Activated T-helper 1 cell treated with anti-CD3 and anti-CD28 coated beads, Interleukin-2, amount 50 U/mL, for 16 hours (primary cell): ENCODE results near the gene ZNF17.
A peak's percentile ranks its signal among the peaks of the same experiment; 100 is the strongest.
"Not testable (repeated sequence)": the region's sequence is repeated elsewhere in the genome, so short reads cannot be mapped to it uniquely, and the experiment has no call there.

Experiments
- DNase-seq, 2 donors: peaks; one replicate each; pipeline ENCODE4 v3.0.0-alpha.2; 2020; ENCODE audit warnings: low read depth in 1 of 2, low spot score in 1 of 2

Gene ZNF17

DNA sequence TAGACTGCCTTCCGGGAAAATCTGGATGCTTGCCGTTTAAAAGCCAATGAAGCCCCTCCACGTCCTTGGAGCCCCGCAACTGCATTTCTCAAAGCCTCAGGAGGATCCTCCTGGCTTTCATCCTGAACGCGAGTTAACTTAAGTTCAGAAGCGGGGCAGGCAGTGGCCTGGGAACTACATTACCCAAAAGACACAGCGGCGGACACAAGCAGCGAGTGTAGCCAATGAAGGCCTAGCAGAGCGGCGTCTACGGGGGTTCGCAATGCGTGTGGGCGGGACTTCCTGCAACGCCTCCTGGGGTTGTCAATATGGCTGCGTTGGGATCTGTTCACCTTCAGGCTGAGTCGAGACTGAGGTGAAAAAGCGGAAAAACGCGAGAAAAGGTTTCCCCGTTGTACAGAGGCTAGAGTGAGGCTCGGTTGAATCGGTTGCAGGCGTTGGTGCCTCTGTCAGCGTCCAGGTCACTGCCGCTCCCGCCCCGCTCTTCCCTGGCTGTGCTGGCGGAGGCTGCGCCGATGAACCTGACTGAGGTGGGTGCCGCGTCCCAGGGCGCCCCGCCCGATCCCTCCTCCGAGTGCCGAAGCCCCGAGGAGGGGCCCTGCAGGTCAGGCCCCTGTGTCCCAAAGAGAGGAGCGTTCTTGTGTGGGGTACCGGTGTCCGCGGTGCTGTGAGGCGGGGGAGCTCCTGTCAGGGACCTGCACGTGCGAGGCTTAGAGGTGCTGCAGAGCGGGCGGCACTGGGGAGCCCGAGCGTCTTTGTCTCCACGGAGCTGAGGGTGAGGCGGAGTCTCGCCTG is at the start of gene ZNF17:
TSS of gene ZNF17 (plus strand) at position 285 of the 795 bp plus-strand sequence. CDS start 2,455 bp downstream, outside the sequence.
- peak; percentile 81 to 84 for DNase-seq

DNA sequence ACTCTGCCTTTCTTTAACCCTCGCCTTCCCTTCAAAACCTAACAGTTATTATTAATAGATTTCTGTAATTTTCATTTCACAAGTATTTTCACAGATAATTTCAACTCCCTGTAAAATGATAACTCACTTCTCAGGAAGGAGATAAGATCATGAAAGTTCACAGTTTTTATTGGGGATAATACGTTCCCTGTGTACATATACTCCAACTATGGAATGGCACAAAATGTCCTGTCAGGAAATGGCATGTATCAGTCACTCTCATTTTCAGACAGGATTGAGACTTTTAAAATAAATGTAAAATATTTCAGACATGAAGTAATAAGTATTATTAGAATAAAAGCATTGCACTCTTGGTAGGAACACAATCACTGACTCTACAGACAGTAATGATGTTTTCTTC is 48.5 kb upstream of the ZNF17 start:
- DNase-seq, result no peak

DNA sequence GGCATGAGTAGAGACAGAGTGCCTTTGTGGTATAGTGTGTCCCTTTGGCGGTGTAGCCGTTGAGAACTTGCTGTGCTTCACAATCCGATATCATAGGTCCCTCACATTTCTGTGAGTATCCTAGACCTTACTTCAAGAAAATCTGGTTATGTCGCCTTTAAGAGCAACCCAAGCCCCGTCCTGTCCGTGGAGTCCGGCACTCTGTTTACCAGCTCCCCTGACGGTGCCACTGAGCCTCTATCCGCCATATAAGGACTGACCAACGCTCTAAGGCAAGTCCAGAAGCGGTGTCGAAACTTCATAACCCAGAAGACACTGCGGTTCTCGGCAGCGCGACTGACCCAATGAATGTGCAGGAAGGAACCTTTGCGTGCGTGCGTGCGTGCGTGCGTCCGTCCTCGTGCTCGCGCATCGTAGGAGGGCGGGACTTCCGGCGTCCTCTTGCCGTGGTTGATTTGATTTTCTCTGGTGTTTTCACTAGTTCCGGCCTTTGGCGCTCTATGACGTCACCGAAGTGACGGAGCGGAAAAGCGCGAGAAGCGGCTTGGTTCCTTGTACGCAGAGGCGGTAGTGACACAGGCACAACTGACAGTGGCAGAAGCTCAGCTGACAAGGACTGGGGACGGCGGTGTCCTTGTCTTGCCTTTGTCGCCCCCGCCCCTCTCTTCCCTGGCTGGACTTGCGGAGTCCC is 47.8 kb upstream of the ZNF17 start, which contains the start of the genes TRAPPC2B and ZNF547:
TSS of gene TRAPPC2B (plus strand) at position 555 of the 691 bp plus-strand sequence. CDS start 1,283 bp downstream, outside the sequence.
TSS of gene ZNF547 (plus strand) at position 555 of the 691 bp plus-strand sequence. CDS start 5,005 bp downstream, outside the sequence.
- peak; percentile 97 to 98 for DNase-seq

DNA sequence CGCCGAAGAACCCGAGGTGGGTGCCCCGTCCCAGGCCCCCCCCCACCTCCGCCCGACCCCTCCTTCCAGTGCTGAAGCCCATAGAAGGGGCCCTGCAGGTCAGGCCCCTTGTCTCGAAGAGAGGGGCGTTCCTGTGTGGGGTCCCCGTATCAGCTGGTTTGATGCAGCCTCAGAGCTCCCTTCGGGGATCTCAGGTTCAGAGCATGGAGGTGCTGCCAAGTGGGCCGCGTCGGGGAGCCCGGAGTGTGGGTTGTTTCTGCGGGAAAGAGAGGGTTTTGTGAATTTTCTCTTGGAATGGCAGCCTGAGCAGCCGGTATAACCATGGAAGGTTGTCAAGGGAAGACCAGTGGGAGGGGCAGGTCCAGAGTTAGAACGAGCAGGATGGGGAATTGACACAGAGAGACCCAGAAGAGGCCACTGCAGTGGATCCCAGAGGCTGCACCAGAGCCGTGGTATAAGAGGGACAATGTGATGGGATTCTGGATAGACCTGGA is 47.2 kb upstream of the ZNF17 start:
- DNase-seq, result no peak

DNA sequence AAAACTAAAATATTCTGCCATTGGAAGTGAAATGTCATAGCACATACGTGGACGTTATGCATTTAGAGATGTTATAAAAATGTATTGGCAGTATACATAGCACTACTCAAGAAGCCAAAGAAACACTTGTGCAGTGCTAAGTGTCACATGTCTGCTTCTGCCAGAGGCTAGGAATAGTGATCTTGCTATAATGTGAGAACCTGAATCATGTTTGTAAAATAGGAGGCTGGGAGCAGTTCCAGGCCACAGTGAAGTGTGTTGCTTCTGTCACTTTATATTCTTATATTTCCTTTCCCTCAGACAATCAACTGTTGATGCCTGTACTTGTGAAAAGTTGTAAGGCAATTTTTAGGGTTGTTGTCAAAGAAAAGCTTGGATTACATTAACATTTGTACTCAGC is 44.2 kb upstream of the ZNF17 start:
- DNase-seq, result no peak

DNA sequence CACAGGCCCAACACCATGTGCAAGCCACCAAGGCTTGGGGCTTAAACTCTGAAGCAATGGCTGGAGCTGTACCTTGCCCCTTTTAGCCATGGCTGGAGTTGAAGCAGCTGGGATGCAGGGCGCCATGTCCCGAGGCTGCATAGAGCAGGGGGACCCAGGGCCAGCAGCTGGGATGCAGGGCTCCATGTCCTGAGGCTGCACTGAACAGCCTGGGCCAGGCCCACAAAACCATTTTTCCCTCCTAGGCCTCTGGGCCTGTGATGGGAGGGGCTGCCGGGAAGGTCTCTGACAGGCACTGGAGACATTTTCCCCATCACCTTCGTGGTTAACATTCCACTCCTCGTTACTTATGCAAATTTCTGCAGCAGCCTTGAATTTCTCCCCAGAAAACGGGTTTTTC is 36.8 kb upstream of the ZNF17 start:
- no peak for DNase-seq

DNA sequence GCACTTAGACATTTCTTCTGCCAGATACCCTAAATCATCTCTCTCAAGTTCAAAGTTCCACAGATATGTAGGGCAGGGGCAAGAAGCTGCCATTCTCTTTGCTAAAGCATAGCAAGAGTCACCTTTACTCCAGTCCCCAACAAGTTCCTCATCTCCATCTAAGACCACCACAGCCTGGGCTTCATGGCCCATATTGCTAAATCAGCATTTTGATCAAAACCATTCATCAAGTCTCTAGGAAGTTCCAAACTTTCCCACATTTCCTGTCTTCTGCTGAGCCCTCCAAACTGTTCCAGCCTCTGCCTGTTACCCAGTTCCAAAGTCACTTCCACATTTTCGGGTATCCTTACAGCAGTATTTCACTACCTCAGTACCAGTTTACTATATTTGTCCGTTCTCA is 36.3 kb upstream of the ZNF17 start:
- DNase-seq, result not testable (repeated sequence)

DNA sequence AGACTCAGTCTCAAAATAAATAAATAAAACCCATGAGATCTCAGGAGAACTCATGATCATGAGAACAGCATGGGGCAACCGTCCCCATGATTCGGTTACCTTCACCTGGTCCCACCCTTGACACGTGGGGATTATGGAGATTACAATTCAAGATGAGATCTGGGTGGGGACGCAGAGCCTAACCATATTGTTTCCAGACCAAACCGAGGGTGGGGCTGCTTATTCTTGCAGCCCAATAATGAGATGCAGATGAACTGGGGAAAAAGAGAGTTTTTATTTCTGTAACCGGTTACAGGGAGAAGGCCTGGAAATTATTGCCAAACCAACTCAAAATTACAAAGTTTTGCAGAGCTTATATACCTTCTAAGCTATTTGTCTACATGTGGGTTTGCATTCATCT is 34.8 kb upstream of the ZNF17 start:
- no peak for DNase-seq

DNA sequence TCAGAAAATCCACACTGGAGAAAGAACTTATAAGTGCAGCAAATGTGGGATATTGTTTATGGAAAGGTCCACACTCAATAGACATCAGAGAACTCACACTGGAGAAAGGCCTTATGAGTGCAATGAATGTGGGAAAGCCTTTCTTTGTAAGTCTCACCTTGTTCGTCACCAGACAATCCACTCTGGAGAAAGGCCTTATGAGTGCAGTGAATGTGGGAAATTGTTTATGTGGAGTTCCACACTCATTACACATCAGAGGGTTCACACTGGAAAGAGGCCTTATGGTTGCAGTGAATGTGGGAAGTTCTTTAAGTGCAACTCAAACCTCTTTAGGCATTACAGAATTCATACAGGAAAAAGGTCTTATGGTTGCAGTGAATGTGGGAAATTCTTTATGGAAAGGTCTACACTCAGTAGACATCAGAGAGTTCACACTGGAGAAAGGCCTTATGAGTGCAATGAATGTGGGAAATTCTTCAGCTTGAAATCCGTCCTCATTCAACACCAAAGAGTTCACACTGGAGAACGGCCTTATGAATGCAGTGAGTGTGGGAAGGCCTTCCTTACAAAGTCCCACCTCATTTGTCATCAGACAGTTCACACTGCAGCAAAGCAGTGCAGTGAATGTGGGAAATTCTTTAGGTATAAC is 33.3 kb upstream of the ZNF17 start:
- no peak for DNase-seq

DNA sequence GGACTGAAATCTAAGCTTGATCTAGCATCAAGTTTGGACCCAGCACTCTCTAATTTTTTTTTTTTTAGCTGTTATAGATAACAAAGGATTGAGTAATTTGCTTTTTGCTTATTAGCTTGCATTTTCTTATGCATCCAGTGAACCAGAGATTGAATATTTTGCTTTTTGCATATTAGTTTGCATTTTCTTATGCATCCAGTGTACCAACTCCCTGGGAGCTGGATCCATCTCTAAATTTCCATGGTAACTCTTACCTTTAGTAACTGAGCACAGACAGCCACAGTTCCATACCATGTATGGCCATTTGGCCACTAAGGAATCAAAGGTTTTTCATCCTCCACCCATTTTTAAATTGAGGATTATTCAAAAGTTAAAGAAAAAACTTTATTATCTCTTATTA is 30.0 kb upstream of the ZNF17 start:
- DNase-seq, result no peak

DNA sequence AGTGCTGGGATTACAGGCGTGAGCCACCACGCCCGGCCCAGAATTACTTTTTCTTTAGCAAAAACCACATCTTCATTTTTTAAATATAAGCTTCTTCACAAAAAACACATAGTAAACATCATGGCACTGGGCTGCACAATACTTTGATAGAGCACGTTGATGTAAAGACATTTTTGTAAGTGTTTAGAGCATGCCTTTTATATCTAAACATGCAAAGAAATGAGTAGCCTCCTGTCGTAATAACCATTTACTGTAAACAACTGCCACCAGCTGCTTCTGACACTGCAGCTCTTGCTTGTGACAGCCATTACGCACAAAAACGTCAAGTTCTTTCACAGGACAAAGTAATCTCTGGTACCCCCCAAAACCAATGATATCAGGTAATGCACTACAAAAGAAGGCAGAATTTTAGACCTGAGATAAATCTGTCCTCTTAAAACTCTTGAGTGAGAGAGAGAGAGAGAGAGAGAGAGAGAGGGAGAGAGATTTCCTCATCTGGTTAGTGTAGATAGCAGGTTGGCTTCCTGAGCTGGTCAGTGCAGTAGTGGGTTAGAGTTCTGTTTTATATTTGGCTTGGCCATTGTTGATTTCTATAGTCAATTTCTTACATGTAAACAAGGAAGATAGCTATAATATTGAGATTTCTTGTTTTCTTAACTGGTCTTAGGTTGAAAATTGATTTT is 28.0 kb upstream of the ZNF17 start:
- no peak for DNase-seq

DNA sequence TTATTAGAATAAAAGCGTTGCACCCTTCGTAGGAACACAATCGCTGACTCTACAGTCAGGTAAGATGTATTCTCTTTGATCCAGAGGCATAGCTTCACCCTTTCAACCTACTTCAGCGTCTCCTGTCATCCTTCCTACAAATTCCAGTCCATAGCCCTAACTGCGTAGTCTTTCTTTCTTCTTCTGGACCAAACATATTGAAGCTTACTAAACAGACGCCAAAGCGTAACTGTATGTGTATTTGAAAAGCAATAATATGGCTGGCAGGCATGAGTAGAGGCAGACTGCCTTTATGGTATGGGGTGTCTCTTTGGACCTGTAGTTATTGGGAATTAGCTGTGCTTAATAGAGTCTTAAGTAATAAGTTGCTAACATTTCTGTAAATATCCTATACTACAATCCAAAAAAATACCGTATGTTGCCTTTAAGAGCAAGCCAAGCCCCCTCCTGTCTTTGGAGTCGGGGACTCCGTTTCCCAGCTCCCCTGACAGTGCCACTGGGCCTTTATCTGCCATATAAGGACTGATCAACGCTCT is 21.7 kb upstream of the ZNF17 start:
- no peak for DNase-seq

DNA sequence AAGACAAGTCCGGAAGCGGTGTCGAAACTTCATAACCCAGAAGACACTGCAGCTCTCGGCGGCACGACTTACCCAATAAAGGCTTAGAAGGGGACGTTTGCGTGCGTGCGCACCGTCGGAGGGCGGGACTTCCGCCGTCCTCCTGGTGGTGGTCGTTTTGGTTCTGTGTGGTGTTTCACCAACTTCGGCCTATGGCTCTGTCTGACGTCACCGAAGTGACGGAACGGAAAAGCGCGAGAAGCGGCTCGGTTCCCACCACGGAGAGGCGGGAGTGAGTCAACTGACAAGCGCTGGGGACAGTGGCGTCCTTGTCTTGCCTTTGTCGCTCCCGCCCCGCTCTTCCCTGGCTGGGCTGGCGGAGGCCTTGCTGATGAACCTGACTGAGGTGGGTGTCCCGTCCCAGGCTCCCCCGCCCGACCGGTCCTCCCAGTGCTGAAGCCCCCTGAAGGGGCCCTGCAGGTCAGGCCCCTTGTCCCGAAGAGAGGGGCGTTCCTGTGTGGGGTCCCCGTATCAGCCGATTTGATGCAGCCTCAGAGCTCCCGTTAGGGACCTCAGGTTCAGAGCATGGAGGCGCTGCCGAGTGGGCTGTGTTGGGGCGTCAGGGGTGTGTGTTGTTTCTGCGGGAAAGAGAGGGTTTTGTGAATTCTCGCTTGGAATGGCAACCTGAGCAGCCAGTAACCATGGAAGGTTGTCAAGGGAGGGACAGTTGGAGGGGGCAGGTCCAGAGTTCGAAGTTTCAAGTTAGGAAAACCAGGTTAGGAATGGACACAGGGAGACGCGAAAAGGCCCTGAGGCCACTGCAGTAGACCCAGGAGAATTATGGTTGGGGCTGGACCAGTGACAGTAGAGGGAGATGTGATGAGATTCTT is 21.0 kb upstream of the ZNF17 start, which contains the start of gene ZNF548:
TSS of gene ZNF548 (plus strand) at position 125 of the 869 bp plus-strand sequence. CDS start at position 371, 246 bp downstream.
- peak; percentile 85 to 96 for DNase-seq

DNA sequence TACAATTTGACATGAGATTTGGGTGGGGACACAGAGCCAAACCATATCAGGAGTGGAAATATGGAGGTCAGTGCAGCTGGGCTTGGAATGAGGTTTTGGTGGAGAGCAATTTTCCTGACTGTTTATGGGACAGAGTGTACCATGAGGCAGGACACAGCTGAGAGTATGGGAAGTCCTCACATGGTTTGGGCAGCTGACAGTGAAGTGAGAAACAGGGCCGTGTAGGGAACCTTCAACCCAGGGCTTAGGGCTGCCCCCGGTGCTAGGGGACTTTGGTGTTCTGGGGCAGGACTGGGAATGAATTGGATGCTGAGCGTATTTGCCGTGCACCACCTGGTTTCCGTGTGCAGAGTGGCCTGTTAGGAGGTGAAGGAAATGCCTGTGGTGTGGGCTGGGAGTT is 15.3 kb upstream of the ZNF17 start:
- DNase-seq, result no peak

DNA sequence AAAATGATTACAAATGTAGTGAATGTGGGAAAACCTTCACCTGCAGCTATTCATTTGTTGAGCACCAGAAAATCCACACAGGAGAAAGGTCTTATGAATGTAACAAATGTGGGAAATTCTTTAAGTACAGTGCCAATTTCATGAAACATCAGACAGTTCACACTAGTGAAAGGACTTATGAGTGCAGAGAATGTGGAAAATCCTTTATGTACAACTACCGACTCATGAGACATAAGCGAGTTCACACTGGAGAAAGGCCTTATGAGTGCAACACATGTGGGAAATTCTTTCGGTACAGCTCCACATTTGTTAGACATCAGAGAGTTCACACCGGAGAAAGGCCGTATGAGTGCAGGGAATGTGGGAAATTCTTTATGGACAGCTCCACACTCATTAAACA is 12.1 kb upstream of the ZNF17 start:
- DNase-seq, result no peak

DNA sequence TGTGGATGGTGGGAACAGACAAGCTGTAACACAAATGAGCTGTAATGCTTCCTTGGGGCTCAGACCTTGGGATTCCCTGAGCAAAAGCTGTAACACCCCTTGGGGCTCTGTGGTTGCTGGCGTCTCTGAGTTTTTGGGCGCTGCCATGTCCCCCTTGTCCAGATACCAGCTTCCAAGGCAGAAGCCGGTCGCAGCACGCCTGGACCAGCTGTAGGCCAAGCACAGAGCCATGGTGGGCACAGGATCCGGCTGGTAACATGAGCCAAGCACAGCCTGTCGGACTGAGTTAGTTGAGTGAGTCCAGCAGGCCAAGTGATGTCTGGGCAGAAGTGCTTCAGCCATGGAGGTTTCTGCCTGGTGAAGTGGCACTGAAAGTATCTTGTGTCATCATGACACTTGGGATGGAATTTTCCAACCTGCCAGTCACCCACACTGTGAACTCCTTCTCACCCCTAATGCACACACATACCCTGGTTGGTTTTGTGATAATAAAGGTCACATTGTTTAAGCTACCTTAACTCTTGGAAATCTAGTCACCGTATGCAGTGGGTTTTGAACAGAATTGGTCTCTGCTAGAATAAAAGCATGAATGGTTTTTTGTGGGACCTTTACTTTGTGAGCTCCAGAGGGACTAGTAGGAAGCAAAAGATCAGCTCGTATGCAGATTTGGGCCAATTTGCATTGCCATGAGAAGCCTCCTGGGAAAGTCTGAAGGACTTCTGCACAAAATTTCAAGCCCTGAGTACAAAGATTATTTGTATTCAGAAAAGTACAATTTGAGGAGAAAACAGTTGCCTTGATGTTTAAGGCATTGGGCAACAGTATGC is 7.0 kb upstream of the ZNF17 start:
- DNase-seq, result no peak

DNA sequence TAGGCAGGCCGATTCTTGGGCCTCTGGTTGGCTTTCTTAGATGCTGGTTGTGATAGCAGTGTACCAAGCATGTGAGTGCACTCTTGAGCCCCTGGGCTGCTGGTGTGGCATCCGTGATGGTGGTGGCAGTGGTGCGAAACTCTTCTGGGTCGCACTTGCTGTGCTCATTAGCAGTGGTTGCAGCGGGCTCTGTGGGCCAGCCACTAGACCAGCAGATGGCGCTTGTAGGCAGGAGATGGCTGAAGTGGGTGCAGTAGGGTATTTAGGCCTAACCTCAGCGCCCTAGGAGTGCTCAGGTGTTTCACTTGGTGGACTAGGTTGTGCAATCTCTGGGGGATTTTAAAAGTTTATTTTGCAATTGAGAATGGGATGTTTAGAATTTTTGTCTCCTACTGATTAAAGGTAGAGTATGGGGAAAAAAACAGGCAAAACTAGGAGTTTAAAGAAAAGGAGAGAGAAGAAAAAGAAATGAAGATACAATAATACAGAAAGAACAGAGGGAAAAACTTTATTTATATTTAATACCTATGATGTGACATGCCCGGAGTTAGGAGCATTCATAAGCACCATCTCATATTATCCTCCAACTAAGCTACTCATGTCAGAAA is 4.3 kb upstream of the ZNF17 start:
- peak; percentile 37 to 49 for DNase-seq

DNA sequence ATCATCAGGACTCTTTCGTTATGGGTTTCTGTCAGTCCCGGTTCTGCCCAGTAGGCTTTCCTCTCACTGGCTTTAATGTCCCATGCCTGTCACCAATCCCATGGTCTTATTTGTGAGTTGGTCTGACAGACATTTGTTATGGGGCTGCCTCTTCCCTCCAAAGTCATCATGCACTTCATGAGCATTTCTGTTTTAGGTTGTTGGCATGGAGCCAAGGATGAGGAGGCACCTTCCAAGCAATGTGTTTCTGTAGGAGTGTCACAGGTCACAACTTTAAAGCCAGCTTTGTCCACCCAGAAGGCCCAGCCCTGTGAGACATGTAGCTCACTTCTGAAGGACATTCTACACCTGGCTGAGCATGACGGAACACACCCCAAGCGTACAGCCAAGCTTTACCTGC is 8.5 kb downstream of the ZNF17 start:
- no peak for DNase-seq
